GM18505 (cell line): ENCODE measurements around the gene WWOX.
"Not testable (repeated sequence)": the region's sequence is repeated elsewhere in the genome, so short reads cannot be mapped to it uniquely, and the experiment has no call there.

ENCODE experiments used
- ATAC-seq: cut with Tn5 transposase; IDR thresholded peaks from one replicate; pipeline ENCODE4 v1.9.1; 2021; ENCODE audit not compliant: unreplicated experiment
- POLR2A ChIP-seq: IDR thresholded peaks from 4 replicates; pipeline ENCODE4 v1.6.1; 2011; ENCODE audit warnings: borderline replicate concordance; ENCODE audit not compliant: insufficient read depth, insufficient read length; ENCODE audit errors: extremely low read depth

WWOX gene

DNA sequence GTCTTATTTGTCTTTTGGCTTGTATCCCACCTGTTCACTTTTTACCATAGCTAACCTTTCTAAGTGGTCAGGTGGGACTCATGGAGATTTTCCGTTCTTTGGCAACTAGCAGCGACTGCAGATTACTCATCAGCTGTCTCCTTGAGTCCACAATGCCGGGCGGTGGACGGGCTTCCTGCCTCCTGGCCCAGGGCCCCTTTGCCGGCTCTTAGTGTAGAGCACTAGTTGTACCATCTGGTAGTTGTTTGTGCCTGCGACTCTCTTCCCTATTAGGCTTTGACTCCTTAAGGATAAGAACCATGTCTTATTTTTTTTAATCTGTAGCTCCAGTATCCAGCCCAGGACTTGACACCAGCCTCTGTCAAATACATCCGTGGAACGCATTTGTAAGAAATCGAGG is 399.9 kb downstream of the WWOX start:
- no peak for ATAC-seq
- no peak for TF ChIP-seq POLR2A

DNA sequence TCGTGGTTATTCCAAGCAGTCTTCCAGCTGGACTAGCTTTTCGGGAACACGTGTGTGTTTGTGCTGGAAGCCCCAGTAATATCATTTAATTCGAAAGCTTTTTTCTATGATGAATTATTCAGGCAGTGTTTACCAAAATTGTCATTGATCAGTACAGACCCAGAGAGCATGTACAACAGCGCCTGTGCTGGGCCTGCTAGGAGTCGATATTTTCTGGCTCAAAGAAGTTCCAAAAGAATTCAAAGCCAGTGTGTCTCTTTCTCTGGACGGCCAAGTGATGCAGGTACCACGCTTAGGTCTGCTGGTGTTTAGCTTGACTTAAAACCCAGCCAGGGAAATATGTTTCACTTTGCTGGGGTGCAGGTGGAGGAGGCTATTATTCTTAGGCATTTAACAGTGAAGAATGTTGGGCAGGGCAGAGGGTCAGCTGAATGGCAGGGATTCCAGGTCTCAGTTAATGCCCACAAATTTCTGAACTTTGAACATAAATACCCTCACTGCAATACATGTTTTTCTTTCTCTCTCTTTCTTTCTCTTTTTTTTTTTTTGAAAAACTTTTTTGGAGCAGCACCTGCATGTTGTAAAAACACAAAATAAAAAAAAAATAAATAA is 401.3 kb downstream of the WWOX start:
- no peak for ATAC-seq

DNA sequence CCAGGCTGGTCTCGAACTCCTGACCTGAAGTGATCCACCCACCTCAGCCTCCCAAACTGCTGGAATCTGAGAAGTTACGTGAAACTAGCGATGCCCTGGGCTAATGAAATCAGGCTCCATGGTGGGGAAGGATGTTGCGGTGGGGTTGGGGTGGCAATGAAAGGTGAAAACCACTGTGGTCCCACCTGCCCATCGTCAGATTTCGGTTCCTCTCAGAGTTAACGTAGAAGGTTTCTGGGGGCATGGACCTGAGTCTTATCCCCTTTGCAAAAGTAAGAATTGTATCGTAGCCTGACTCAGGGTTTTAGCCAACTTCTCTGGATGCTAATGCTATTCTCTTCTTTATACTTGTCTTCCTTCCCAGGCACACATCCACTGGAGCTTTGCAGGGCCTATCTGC is 402.3 kb downstream of the WWOX start:
- TF ChIP-seq POLR2A: no peak
- no peak for ATAC-seq

More for the DNA sequence above, 401.3 kb downstream of the WWOX start:
- no peak for TF ChIP-seq POLR2A

DNA sequence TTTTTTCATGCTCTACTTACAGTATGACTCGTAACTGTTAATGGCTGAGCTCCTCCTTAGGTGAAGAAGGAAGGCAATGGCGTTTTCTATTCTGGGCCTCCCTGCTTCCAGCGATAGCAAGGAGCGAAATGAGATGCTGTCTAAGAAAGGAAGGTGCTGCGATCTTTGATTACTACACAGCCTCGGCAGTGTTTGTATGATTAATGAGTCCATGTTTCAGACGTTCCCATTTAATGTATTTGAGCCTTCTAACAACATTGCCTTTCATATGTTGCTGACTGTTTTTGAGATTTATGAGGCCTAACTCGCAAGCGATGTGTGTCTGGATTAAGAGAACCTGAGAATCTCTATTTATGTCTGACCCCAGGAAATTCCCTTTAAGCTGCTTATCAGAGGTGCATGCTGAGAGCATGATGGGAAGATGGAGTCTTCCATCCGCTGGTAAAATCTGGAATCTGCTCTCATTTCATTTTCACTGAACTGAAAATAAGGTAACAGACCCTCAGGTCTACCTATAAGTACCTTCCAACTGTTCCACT is 403.4 kb downstream of the WWOX start:
- no peak for TF ChIP-seq POLR2A

DNA sequence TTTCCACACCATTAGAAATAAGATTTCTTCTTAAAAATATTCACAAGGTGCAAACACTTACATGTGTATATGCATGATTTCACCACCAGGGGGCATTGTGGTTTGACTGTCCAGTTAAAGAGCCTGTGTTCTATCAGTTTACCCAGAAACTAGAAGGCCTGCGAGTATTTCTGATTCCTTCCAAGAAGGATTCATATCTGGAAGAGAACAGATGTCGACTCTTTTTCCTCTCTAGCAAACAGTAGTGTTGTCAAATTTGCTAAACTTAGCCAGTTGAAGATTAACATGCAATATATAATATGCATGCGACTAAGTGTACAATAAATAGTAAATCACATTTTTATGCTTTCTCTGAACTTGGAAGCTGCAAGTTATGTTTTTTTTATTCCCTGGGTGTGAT is 404.1 kb downstream of the WWOX start:
- no peak for TF ChIP-seq POLR2A
- ATAC-seq: no peak

More for the DNA sequence above, 403.4 kb downstream of the WWOX start:
- ATAC-seq: no peak

DNA sequence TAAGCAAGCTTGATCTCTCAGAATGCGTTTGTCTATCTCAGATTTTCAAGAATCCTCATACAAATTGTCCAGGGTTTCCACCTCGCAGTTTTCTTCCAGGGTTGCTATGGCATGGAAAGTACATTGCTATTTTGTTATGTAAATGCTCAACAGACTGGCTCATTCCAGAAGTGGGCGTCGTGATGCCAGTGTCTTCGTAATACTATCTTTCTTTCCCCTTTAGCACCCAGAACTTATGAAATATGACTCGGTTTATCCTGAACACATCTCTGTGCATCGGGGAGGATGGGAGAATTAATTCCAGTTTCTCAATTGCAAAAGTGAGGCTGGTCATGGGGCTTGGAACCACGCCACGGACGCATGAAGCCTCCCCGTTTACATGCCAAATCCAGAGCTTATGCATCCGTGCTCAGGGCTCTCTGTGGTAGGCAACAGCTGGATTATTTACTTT is 405.0 kb downstream of the WWOX start:
- TF ChIP-seq POLR2A: no peak

DNA sequence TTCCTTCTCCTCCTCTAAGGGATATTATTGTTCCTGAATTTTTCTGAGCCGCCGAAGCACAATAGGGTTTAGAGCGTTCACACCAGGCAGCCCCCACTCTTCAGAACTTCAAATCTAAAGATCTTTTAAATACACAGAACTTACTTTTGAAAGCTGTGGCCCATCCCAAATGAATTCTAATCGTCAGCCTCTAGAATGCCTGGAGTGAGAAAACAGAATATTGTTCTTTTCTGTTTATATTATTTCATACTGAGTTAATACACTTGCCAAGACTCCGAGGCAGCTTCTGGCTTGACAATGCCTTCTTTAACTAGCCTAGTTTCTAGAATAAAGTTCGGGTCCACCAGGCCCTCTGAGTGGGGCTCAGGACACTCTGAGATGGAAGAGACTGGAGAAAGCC is 405.6 kb downstream of the WWOX start:
- TF ChIP-seq POLR2A: no peak
- ATAC-seq: no peak

More for the DNA sequence above, 405.0 kb downstream of the WWOX start:
- ATAC-seq: no peak

DNA sequence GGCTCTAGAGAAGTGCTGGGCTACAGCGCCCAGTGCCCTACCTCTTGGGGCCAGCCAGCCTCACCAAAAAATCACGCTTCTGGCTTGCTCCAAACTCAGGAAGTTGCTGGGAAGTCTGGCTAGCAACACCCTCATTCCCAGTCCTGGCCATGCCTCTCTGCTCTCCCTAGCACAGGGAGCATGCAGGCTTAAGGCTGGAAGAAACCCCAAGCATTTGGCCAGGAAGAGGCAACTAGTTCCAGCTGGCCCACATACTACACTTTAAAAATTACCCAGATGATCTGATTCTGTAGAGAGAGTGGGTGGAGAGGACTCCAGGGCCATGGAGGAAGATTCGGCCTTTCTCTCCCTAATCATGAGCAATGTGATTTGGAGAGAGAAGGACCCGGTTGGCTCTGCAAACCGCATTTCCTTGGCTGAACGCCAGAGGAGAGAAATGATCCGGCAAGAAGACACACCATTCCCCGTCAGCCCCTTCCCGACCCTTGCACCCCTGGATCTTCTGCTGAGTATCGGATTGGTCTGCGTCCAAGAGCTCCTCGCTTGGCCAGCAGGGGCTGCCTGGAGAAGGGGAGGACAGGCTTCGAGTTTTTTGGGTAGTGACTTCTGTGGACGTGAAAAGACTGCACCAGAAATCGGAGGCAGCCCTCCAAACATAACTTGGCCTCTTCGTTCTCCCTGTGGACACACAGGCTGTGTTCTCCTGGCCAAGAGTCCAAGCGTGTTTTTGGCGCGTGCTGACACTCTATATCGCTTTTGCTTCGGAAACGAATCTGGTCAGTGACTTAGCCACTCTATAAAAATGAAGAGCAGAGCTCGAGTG is 406.3 kb downstream of the WWOX start:
- no peak for ATAC-seq
- no peak for TF ChIP-seq POLR2A

DNA sequence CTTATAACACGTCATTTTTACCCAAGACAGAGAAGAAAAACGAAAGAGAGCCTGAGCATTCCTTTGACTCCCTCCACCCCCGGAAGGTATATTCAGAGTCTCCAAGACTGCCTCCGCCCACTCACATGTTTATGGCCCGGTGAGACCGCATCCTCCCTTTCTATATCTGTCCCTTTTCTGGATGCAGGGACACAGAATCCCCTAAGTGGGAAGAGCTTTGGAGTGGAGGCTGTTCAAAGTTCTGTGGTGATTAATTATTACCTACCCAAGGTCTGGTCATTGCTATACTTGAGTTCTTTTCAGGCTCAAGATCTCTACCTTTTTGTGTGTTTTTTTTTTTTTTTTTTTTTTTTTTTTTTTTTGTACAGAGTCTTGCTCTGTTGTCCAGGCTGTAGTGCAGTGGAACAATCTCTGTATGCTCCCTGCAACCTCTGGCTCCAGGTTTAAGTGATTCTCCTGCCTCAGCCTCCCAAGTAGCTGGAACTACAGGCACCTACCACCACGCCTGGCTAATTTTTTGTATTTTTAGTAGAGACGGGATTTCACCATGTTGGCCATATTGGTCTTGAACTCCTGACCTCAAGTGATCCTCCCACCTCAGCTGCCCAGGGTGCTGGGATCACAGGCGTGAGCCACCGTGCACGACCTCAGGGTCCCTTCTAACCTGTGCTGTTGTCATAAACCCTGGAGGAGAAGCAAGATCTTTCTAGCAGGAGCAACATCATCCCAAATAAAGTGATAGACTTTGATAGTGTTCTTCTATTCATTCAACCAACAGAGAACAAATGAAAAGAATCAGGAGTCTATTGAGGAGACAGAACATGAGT is 407.1 kb downstream of the WWOX start:
- ATAC-seq: no peak
- no peak for TF ChIP-seq POLR2A

DNA sequence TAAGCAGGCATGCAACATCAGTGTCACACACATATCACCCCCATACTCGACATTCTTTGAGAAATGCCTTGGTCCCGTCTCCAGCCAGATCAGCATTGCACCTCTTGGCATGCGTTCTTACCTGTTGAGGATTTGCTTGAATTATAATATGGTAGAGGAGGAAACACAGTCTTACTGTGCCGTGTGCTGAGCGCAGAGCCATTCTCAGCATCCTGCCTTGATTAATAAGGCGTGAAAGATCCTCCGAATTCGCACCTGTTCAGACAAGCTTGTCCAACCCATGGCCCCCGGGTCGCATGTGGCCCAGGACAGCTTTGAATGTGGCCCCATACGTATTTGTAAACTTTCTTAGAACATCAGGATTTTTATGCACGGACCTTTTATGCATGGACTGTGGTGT is 408.1 kb downstream of the WWOX start:
- no peak for ATAC-seq
- TF ChIP-seq POLR2A: no peak

DNA sequence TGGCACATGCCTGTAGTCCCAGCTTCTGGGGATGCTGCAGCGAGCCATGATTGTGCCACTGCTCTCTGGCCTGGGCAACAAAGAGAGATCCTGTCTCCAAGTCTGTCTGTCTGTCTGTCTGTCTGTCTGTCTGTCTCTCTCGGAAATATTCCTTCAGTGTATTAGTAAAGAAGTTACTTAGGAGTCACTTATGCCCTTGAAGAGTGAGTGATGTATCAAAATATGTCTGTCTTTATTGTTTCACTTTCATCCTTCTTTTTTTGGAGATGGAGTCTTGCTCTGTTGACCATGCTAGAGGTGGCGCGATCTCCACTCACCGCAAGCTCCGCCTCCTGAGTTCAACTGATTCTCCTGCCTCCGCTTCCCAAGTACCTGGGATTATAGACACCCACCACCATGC is 410.5 kb downstream of the WWOX start:
- ATAC-seq: no peak
- TF ChIP-seq POLR2A: no peak

DNA sequence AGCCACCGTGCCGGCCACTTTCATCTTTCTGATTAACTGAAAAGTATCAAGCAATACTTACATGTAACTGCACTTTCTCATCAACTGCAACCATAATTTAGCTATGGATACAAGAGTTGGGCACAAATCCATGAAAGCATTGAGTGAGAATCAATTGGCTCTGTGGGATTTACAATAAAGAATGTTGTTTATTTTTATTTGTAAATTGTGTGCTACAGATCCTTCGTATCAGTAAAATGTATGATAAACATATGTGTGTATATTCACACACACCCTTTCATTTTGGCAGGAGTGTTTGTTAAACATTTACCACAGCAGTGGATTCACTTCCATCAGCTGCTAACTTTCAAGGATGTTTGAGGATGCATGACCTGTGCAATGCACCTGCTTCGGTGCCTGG is 411.0 kb downstream of the WWOX start:
- no peak for TF ChIP-seq POLR2A
- ATAC-seq: no peak

DNA sequence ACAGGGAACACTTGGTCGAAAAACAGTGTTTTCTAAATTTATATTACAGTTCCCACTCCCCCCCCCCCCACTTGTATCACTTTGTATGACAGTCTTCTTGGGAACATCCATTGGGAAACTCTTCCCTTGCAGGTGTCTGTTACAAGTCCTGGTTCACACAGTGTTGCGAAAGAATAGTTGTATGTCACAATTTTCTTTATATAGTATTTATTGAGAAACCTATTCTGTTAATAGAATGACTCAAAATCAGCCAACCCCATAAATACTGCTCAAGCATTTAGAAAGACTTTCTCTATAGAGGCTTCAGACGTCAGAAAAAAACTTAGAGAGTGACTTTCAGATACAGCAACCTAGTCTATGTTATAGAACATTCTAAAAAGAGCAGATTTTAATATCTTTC is 414.4 kb downstream of the WWOX start:
- TF ChIP-seq POLR2A: no peak
- no peak for ATAC-seq

DNA sequence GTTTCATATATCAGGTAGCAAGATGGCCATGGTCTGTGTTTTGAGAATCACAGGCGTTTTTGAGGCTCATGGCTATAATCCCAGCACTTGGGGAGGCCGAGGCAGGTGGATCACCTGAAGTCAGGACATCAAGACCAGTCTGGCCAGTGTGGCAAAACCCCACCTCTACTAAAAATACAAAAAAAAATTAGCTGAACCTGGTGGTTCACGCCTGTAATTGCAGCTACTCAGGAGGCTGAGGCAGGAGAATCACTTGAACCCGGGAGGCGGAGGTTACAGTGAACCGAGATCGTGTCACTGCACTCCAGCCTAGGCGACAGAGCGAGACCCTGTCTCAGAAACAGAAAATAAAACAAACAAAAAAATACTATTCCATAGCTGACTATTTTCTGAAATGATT is 415.4 kb downstream of the WWOX start:
- ATAC-seq: not testable (repeated sequence)

DNA sequence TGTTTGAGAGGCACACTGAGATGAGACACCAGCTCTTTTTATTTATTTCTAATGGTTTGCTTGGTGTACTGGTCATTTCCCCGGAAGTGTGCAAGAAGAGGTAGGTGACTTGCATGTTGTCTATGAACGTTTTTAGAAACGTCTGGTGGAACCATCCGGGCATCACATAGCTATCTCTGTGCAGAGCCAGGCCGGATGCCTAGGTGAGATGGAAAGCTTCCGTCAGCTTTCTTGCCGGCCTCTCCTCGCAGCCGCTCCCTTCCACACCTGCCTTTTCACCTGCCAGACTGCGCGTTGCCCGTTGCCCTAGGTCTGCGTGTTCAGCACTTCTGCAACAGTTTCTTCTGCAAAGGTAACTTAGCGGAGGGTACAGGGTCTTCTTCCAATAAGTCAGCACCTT is 416.0 kb downstream of the WWOX start:
- no peak for ATAC-seq
- no peak for TF ChIP-seq POLR2A
